22Rv1 (cell line): Measurements from ENCODE around the gene XPC.

Experiments used
- H3K27ac ChIP-seq: fragments of 450-650 bp; 2 replicates; pipeline ENCODE4 v1.5.1; 2017
- CTCF ChIP-seq: fragments of 450-650 bp; IDR thresholded peaks from 2 replicates; pipeline ENCODE4 v1.5.1; 2017; ENCODE audit warnings: mild to moderate bottlenecking
- ZFX ChIP-seq: fragments of 450-650 bp; IDR thresholded peaks from 2 replicates; pipeline ENCODE4 v1.6.1; 2017; ENCODE audit warnings: antibody characterized with exemption, borderline replicate concordance

Gene XPC

GRCh38 chr3:14212032-14212431 lies 33.6 kb upstream of the XPC start:
- H3K27ac ChIP-seq: no peak overlapping the region
- TF ChIP-seq CTCF: no peak
- TF ChIP-seq ZFX: no peak

GRCh38 chr3:14211621-14212020 lies 33.2 kb upstream of the XPC start:
- no peak overlapping the region for H3K27ac ChIP-seq
- TF ChIP-seq ZFX (no peak), CTCF (no peak)

- no peak overlapping the region for H3K27ac ChIP-seq
- TF ChIP-seq CTCF (no peak), ZFX (no peak)
These were observed 32.6 kb upstream of the XPC start for GRCh38 chr3:14210843-14211594.

- no peak for TF ChIP-seq ZFX
- TF ChIP-seq CTCF: no peak
- no peak overlapping the region for H3K27ac ChIP-seq
These were observed 31.9 kb upstream of the XPC start for GRCh38 chr3:14210290-14210688.

- no peak overlapping the region for H3K27ac ChIP-seq
- TF ChIP-seq CTCF (no peak), ZFX (no peak)
These were observed 31.3 kb upstream of the XPC start for GRCh38 chr3:14209581-14210289.

GRCh38 chr3:14208977-14209394 lies 30.6 kb upstream of the XPC start:
- H3K27ac ChIP-seq: no peak overlapping the region
- TF ChIP-seq ZFX: no peak
- TF ChIP-seq CTCF: no peak

- TF ChIP-seq ZFX (no peak), CTCF (no peak)
- no peak overlapping the region for H3K27ac ChIP-seq
These were observed 29.8 kb upstream of the XPC start for GRCh38 chr3:14208168-14208567.
